Suprapubic skin (tissue), 4 donors: Measurements from ENCODE around the gene SWAP70.

ENCODE experiments used
- CTCF ChIP-seq, 2 donors: fragments of 200-600 bp in 1 of 2; fragments of 450-650 bp in 1 of 2; sonication (generic) in 1 of 2; IDR thresholded peaks; one replicate each; pipeline ENCODE4 v1.5.1; 2016 to 2019; ENCODE audit warnings: antibody characterized with exemption in 2 of 2, mild to moderate bottlenecking in 1 of 2, moderate library complexity in 1 of 2
- POLR2A ChIP-seq, 2 donors: fragments of 450-650 bp; IDR thresholded peaks; one replicate each; pipeline ENCODE4 v1.6.1; 2017; ENCODE audit warnings: antibody characterized with exemption in 2 of 2, mild to moderate bottlenecking in 2 of 2, moderate library complexity in 2 of 2
- POLR2AphosphoS5 ChIP-seq, 3 donors: sonication (generic); formaldehyde crosslinking; IDR thresholded peaks; one replicate each; pipeline ENCODE4 v1.6.1; 2017; ENCODE audit warnings: antibody characterized with exemption in 3 of 3

DNA sequence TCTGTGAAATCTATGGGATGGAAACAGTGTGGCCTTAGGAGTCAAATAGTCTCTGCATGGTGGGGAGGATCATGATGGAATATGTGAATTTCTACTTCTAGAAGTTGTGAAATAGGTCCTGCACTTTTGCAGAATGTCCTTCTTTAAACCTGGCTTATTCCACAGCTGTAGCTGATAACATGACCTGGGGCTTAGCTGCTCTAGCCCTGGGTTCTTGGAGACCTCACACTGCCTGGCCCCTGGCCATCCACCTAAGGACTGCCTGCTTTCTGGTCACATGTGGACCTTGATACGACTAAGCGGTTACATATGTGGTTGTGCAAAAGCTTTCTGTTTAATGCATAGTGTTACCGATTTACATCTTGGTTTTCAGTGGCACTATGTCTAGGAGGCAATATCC is 88.2 kb downstream of the SWAP70 start:
- TF ChIP-seq POLR2A (IDR thresholded peaks at IDR 0.05) (no peak), CTCF (IDR thresholded peaks at IDR 0.05) (no peak), POLR2AphosphoS5 (IDR thresholded peaks at IDR 0.05) (no peak)
